ENCODE data around the gene COL13A1.

- TF ChIP-seq CTCF (IDR thresholded peaks at IDR 0.05) (no peak), POLR2AphosphoS5 (IDR thresholded peaks at IDR 0.05) (no peak), POLR2A (IDR thresholded peaks at IDR 0.05) (no peak)
Observed at GRCh38 chr10:70007116-70007820, 205.6 kb downstream of the COL13A1 start.
